Thyroid gland (tissue), 4 donors: ENCODE data around the gene PLCL2. TPM values are rescaled to one million over a fixed set of nuclear protein-coding genes. Genes with fewer than 3 reads are reported as not detected.

Source experiments
- DNase-seq, 2 donors: peaks; one replicate each; pipeline ENCODE4 v3.0.0-alpha.2; 2019
- H3K27ac ChIP-seq, 3 donors: fragments of 200-600 bp; sonication (generic); 1 replicate in 2 of 3; 2 replicates in 1 of 3; pipeline ENCODE4 v1.5.1; 2016 to 2019; ENCODE audit warnings: mild to moderate bottlenecking in 1 of 3, moderate library complexity in 1 of 3
- H3K27me3 ChIP-seq: fragments of 200-600 bp; sonication (generic); one replicate; pipeline ENCODE4 v1.5.1; 2019
- H3K36me3 ChIP-seq, 2 donors: fragments of 200-600 bp; sonication (generic); one replicate each; pipeline ENCODE4 v1.5.1; 2016 to 2019
- H3K4me1 ChIP-seq, 2 donors: fragments of 200-600 bp; sonication (generic); one replicate each; pipeline ENCODE4 v1.5.1; 2017 to 2019
- H3K4me3 ChIP-seq, 3 donors: fragments of 200-600 bp; sonication (generic); replicated peaks in 1 of 3; 1 replicate in 2 of 3; 2 replicates in 1 of 3; pipeline ENCODE4 v1.5.1; 2016; ENCODE audit warnings: mild to moderate bottlenecking in 1 of 3
- H3K9me3 ChIP-seq: fragments of 200-600 bp; sonication (generic); one replicate; pipeline ENCODE4 v1.5.1; 2017
- CTCF ChIP-seq, 6 experiments: fragments of 200-600 bp in 3 of 6; fragments of 450-650 bp in 3 of 6; sonication (generic) in 3 of 6; IDR thresholded peaks; one replicate each; pipeline ENCODE4 v1.5.1; 2016 to 2019; ENCODE audit warnings: antibody characterized with exemption in 6 of 6, mild to moderate bottlenecking in 2 of 6, inconsistent platforms in 1 of 6, moderate library complexity in 1 of 6
- POLR2A ChIP-seq, 2 donors: fragments of 450-650 bp; IDR thresholded peaks; one replicate each; pipeline ENCODE4 v1.6.1; 2017; ENCODE audit warnings: antibody characterized with exemption in 2 of 2, mild to moderate bottlenecking in 2 of 2, moderate library complexity in 1 of 2
- WGBS, 2 donors: methylation state at CpG; one replicate each; pipeline ENCODE4 v1.1.5; 2017; 5-methylcytosine and 5-hydroxymethylcytosine counted together
- intact Hi-C: fragments of 100-400 bp; cut with DNase I; formaldehyde crosslinking; loops from one replicate; pipeline ENCODE4 v1.15.1; 2023
- total RNA-seq, 4 donors: library from RNA; depleted of rRNA; stranded (reverse); fragments of >200 nt; gene quantifications; one replicate each; pipeline ENCODE4 v1.2.3, GENCODE V29; 2016

Gene PLCL2
- total RNA-seq, 4 donors from 2014 or later = 6.3 to 15.3 (median 9.3) TPM

DNA sequence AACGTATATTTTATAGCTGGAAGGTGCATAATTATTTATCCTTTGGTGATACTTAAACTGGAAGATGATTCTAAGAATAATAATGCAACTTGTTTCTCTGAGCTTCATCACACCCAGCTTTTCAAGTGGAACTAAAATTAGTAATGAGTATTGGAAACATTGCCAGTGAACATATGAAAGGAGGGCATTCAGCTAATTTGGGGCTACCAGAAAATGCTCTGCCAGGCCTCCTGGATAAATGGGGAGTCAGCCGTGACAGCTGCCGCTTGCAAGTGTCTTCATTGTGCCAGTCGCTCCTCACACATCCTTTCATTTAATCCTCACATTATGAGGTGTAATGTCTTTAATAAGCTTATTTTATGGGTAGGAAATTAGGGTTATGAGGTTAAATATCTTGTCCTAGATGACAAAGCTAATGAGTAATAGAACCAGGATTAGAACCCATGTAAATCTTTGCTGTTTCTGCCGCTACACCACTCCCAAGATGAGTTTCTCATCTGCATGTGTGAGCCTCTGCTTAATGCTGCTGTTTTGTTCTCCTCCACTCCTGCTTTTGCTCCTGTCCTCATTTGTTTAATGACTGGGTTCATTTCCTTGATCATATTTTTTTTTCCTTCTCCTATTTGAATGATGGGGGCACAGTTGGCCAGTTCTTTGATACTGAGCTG, 155.7 kb downstream of the PLCL2 start:
- intact Hi-C loops = no loop called here
- WGBS, 2 donors = 96% methylated on average over 5 of the region's 5 CpGs
- Histone ChIP-seq H3K36me3 (no peaks in the 10 kb centered on the region), H3K4me3 (no peak overlapping the region), H3K27me3 (no peaks in the 10 kb centered on the region), H3K4me1 (no peaks in the 10 kb centered on the region), H3K9me3 (no peaks in the 10 kb centered on the region), H3K27ac (no peak overlapping the region)
- no peak for TF ChIP-seq POLR2A (IDR thresholded peaks at IDR 0.05)
- TF ChIP-seq CTCF (IDR thresholded peaks at IDR 0.05) = no peak
- no peak for DNase-seq

DNA sequence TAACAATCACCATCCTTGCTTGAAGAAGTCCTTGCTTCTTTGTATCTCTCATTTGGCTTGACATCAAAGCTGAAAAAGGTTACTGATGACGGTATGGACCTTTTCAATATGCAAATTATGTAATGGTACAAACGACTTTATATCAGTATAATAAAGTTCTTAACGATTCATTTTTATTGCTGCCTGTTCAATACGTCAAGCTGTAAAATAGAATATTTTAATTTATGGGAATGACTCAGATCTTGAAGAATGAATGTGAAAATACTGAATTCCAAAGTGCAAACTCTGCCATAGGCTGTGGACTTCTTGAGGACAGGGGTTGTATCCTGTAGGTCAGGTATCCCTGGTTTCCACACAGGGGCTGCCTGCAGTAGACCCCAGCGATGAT, 156.2 kb downstream of the PLCL2 start:
- no peak for DNase-seq
- Histone ChIP-seq H3K27ac (no peak overlapping the region), H3K4me1 (no peaks in the 10 kb centered on the region), H3K27me3 (no peaks in the 10 kb centered on the region), H3K4me3 (no peak overlapping the region), H3K36me3 (no peaks in the 10 kb centered on the region), H3K9me3 (no peaks in the 10 kb centered on the region)
- TF ChIP-seq POLR2A (IDR thresholded peaks at IDR 0.05) = no peak
- TF ChIP-seq CTCF (IDR thresholded peaks at IDR 0.05) = no peak
- intact Hi-C loops = no loop called here
- WGBS, 2 donors = 90 to 93% methylated on average over 5 of the region's 5 CpGs

DNA sequence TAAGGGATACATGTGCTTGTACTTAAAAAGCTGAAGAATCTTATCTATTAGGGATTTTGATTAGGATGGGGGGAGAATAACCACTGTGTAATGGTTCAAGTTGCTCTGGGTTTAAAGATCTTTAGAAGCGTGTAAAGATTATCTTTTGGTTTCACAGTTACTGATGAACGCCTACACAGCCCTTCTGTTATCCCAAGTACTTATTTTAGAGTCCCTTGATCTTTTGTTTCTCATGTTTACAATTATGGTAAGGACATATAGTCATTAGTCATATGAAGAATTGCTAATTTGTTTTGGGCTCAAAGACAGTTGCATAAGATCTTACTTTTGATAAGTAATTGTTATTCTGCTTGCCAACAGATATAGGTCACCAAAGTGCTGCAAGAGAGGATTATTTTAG, 160.1 kb downstream of the PLCL2 start:
- intact Hi-C loops = no loop called here
- Histone ChIP-seq H3K9me3 (no peaks in the 10 kb centered on the region), H3K4me3 (no peak overlapping the region), H3K27me3 (no peaks in the 10 kb centered on the region), H3K36me3 (no peaks in the 10 kb centered on the region), H3K4me1 (no peaks in the 10 kb centered on the region), H3K27ac (no peak overlapping the region)
- 90 to 91% methylated on average over 2 of the region's 2 CpGs for WGBS, 2 donors
- no peak for TF ChIP-seq CTCF (IDR thresholded peaks at IDR 0.05)
- TF ChIP-seq POLR2A (IDR thresholded peaks at IDR 0.05) = no peak
- DNase-seq = no peak

GRCh38 chr3:17045705-17046104, 160.9 kb downstream of the PLCL2 start:
- intact Hi-C loops = no loop called here
- Histone ChIP-seq H3K36me3 (no peaks in the 10 kb centered on the region), H3K27me3 (no peaks in the 10 kb centered on the region), H3K9me3 (no peaks in the 10 kb centered on the region), H3K27ac (no peak overlapping the region), H3K4me3 (no peak overlapping the region), H3K4me1 (no peaks in the 10 kb centered on the region)
- TF ChIP-seq CTCF (IDR thresholded peaks at IDR 0.05) (no peak), POLR2A (IDR thresholded peaks at IDR 0.05) (no peak)
- DNase-seq = no peak
- 86 to 89% methylated on average over 7 of the region's 7 CpGs for WGBS, 2 donors

DNA sequence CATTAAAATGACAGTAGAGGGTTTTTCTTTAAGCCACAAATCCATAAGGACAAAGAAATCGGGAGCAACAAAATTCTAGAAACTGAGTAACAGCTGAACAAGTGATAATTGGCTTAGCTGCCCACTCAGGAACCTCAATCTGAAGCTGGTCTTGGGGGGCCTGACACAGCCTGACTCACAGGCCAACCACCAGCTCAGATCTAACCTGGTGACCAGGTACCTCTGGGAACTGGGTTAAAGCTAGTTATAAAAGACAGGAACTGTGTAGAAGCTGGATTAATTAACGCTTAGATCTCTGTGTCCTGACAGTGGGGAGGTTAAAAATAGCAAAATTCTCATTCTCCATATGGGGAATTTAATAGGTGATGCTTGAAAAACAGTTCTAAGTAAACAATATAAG, 161.9 kb downstream of the PLCL2 start:
- Histone ChIP-seq H3K4me3 (no peak overlapping the region), H3K4me1 (no peaks in the 10 kb centered on the region), H3K36me3 (no peaks in the 10 kb centered on the region), H3K9me3 (no peaks in the 10 kb centered on the region), H3K27me3 (no peaks in the 10 kb centered on the region), H3K27ac (no peak overlapping the region)
- DNase-seq = no peak
- TF ChIP-seq POLR2A (IDR thresholded peaks at IDR 0.05) (no peak), CTCF (IDR thresholded peaks at IDR 0.05) (no peak)
- 89 to 95% methylated on average over 2 of the region's 2 CpGs for WGBS, 2 donors
- intact Hi-C loops = no loop called here
